Measurements from ENCODE around the gene C1orf35.

The C1orf35 gene

DNA sequence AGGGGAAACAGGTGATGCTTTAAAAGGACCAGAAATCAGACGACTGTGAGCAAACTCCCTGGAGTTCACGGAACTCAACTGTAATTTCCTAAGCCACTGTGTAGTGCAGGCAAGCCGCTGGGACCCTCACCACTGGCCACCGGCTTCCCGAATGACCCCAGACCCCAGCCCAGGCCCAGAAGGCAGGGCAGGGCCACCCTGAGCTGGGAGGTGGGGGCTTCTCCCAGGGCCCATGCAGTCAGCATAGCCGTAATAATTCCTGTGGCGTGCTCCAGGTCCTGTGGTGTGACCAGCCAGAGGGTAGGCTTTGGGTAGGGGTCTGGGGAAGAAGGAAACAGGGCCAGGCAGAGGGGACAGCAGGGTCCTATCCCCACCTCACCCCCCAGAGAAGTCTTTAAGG lies 24.1 kb downstream of the C1orf35 start:
- no peak for DNase-seq (ENCODE audit: low read depth)

DNA sequence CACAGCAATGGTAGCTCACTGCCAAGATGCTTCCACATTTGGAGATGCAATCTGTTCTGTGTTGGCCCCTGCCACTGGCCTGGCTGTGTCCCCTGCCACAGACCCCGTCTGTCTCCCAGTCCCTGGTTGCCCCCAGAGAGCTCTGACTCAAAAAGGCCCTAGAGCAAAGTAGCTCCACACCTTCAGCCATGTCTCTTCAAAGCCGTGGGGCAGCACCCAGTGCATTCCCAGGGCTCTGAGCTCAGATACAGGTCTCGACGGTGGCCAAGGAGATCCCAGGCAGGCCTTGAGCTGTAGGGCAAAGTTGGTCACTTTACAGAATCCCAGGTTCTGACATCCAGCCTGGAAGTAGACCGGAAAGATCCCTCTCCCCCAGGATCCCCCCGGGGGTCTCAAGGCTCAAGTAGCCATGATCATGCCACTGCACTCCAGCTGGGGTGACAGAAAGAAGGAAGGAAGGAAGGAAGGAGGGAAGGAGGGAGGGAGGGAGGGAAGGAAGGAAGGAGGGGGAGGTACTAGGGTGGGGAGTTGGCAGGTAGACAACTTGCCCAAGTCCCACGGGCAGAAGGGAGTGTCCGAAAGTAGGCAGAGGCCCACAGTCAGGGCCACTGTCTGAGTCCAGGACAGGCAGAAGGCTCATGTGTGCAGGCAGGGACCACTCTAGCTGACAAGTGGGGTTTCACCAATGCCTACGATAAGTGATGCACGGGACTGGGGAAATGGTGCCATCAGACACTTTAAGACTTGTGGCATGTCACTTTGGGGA lies 25.4 kb downstream of the C1orf35 start:
- no peak for DNase-seq (ENCODE audit: low read depth)

DNA sequence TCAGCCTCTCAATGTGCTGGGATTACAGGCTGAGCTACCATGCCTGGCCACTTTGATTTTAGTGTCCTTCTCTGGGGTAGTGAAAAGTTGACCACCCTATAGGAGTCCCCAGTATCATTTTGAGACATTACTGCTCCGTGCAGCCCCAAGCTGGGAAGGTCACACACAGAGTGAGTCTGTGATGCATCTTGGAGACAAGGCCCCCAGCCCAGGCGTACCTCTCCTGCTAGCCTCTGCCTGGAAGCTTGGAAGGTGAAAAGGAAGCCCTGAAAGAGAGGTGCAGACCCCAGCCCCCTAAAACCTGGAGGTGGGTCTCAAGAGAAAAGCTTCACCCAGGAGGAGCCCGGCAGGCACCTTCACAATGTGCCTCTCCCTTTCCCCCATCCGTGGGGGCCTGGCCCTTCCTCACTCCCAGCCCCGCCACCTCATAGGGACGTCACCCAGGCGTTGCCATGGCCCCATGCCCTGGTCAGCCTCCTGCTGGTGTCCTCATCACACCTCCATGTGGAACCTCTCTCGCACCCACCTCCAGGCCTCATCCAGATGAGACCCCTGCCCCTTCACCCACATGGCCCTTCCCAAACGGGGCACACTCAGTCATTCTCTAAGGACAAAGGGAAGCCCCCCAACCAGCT lies 26.2 kb downstream of the C1orf35 start:
- no peak for DNase-seq (ENCODE audit: low read depth)

DNA sequence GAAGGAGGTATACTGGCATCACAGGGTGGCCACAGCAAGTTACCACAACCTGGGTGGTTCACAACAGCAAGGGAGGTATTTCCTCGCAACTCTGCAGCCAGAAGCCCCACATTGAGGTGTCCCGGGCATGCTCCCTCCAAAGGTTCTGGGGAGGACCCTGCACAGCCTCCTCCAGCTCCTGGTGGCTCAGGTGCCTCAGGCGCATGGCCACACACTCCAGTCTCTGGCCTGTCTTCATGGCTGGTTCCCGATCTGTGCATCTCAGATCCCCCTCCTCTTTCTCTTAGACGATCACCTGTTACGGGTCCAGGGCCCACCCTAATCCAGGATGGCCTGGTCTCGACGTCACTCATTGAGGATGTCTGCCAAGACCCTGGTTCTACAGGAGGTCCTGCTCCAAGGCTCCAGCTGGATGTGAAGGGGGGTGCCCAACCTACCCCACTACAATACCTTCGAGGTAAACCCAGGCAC lies 27.3 kb downstream of the C1orf35 start:
- no peak for DNase-seq (ENCODE audit: low read depth)

DNA sequence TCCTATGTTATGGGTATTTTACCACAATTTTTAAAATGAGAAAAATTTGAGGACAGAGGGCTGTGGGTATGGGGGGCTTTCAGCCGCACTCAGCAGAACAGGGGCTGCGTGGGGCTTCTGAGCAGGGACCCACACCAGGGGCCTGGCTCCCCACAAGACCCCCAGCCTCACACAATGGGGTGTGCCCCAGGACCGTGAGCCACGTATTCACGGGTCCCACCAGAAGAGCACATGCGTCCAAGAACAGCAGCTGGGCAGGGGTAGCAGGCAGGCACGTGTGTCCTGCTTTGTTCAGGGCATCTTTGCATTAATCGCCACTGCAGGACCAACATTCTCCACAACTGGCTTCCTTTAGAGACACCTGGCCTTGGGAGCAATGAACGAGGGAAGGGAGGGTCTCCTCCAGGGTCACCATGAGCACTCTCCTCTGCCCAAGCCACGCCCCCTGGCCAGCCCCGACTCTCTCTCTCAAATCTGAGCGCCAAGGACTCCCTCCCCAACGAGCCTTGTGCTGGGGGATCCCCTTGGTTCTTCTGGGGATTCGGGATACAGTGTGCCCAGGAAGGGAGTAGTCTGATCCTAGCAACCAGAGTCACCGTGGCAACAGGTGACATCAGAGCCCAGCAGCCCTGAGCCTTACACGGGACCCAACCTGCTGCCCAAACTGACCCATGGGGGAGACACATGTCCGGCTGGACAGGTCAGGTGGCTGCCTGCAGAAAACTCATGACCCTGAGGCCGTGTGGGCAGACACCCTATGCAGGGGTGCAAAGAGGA lies 28.0 kb downstream of the C1orf35 start:
- DNase-seq (ENCODE audit: low read depth) = no peak

GRCh38 chr1:228073857-228074545 lies 29.1 kb downstream of the C1orf35 start:
- no peak for DNase-seq (ENCODE audit: low read depth)

DNA sequence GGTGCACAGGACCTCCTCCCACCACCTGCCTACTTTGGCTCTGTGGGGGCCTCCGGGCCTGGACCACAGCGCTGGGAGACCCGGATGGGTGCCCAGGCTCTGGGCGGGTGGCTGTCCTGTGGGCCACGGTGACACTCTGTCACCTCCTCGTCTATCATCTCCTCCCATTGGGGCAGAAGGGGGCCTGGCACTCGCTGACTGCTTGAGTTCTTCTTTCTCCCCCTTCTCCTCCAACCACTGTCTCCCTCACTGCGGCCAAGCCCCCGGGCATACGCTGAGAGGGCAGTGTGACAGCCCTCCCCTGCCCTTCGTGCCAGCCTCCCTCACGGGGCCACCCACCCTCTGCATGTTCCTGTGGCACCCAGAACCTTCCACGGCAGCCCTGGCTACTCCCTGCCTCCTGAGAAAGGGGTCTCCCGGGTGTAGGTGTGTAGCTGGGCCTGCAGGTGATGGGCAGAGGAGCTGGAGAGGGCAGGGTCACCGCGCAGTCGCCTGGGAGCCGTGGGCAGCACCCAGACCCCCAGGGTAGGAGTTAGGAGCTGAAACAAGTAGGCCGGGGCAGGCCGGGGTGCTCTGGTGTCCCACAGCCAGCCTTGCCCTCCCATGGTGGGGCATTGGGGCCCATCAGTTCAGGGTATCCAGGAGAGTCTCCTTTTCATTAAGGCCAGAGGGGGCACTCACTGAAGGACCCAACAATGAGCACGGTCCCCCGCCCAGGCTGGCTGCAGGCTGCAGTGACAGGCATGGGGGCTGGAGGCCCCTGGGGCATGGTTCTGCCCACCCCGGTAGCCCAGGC lies 29.9 kb downstream of the C1orf35 start:
- DNase-seq (ENCODE audit: low read depth) = no peak

DNA sequence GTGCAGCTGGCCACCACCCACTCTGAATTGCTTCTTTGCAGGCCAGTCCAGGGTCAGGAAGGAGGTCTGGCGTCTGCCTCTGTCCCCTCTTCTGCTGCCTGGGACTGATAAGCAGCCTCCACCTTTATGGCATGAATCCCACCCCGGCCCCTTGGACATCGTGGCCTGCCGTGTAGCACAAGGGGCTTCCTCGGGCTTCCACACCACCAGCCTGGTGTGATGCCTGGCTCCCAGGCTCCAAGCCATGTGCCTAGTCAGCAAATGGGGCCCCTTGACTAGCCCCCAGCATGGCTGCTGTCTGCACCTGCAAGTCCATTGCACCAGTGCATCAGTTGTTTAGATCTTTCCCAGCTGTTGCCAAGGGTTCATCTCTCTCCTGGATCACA lies 30.5 kb downstream of the C1orf35 start:
- no peak for DNase-seq (ENCODE audit: low read depth)

GRCh38 chr1:228071839-228072657 lies 31.1 kb downstream of the C1orf35 start:
- DNase-seq (ENCODE audit: low read depth) = no peak

- DNase-seq (ENCODE audit: low read depth) = no peak
Measured at GRCh38 chr1:228070851-228071250, 32.3 kb downstream of the C1orf35 start.

DNA sequence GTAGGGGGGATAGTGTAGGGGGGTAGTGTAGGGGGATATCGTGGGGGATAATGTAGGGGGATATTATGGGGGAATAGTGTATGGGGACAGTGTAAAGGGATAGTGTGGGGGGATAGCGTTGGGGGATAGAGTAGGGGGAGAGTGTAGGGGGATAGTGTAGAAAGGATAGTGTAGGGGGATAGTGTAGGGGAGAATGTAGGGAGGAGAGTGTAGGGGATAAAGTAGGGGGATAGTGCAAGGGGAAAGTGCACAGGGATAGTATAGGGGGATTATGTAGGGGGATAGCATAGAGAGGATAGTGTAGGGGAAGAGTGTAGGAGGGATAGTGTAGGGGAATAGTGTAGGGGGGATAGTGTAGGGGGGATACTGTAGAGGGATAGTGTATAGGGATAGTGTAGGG lies 33.0 kb downstream of the C1orf35 start:
- no peak for DNase-seq (ENCODE audit: low read depth)

GRCh38 chr1:228068359-228068758 lies 34.8 kb downstream of the C1orf35 start:
- DNase-seq (ENCODE audit: low read depth) = no peak

- no peak for DNase-seq (ENCODE audit: low read depth)
Measured at GRCh38 chr1:228066891-228067654, 36.1 kb downstream of the C1orf35 start.

DNA sequence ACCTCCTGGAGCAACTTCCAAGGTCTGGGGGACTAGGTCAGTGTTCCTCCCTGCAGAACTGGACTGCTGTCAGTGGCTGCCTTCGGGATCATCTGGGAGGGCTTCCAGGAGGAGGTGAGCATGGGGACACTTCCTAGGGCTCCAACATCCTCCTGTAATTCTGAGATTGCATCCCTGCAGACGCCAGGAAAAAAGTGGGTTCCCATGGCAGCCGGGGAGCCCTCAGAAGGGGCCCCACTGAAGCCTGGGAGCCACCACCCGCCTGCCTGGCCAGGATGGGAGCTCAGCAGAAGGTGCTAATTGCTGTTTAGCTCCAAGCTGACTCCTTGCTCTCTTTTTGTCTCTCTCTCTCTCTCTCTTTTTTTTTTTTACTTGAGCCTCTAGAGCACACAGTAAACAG lies 36.7 kb downstream of the C1orf35 start:
- DNase-seq (ENCODE audit: low read depth) = no peak

DNA sequence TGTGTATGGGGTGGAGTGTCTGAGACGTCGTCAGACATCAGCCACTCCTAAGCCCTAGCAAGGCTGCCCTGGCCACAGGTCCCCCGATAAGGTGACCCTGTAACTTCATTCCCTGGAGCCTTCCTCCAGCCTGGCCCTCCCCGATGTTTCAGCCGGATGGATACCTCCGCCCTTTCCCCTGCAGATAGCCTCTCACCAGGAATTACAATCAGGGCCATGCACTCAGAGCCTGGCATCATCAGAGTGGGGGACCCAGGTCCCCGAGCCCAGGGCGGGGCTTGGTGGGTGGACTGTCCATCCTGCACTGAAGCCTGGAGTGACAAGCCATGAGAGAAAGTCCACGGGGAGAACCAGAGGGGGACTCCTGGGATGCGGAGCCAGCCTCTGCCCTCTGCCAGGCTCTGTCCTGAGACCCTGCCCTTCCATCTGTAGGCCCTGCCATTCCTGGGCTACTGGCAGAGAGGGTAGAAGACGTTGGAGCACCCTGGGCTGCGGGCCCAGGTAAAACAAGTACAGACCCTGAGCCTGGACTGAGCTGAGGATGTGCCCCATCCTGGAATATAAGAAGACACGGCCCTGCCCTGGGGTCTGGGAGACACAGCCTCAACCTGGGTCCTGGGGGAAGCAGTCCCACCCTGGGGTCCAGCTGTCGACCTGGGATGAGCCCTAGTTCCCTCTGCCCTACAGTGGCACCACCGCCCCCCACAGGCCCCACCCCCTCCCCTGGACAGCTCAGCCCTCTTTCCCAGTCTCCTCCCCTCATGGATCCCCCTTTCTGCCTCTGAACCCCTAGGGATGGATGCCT lies 37.4 kb downstream of the C1orf35 start:
- no peak for DNase-seq (ENCODE audit: low read depth)

- DNase-seq (ENCODE audit: low read depth) = no peak
Measured at GRCh38 chr1:228064741-228065542, 38.2 kb downstream of the C1orf35 start.

DNA sequence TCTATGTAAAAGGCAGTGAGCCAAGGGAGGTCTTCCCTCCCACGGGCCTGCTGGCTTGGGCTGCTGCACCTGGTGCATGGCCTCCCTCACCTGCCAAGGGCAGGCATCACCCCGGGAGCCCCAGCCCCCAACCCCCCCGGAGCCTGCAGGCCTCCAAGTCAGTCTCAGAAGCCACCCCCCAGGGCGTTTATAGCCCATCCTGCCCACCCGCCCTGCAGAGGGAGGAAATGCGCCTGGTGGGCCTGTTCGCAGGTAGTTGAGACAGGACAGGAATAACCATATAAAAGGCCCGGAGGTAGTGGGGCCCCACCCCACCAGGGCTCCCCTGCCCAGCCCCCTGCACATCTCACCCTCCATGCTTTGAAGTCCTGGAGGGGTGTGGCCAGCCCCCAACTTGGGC lies 38.8 kb downstream of the C1orf35 start:
- no peak for DNase-seq (ENCODE audit: low read depth)
